WTC11 (cell line): Measurements from ENCODE around the gene TRMT11. TPM values are rescaled to one million over a fixed set of nuclear protein-coding genes. Genes with fewer than 3 reads are reported as not detected.

ENCODE experiments used
- ATAC-seq: fragments of 200-7000 bp; cut with Tn5 transposase; 2 replicates; pipeline ENCODE4 v1.10.0; 2021; ENCODE audit warnings: mild to moderate bottlenecking, moderate library complexity
- CTCF ChIA-PET: fragments of 300-600 bp; sonication (Branson Sonifier 250); formaldehyde crosslinking; loops from one replicate; lab custom pipeline; 2021; ENCODE audit warnings: antibody characterized with exemption; lab: Charles Lee
- POLR2A ChIA-PET: fragments of 350-600 bp; sonication (Branson Sonifier 250); formaldehyde crosslinking; loops from one replicate; lab custom pipeline; 2021; ENCODE audit warnings: antibody characterized with exemption; lab: Charles Lee
- DNase-seq: peaks from one replicate; pipeline ENCODE4 v3.0.0; 2021; ENCODE audit warnings: low spot score
- H3K27ac Mint-ChIP-seq: 2 replicates; pipeline ENCODE4 v1.8.0; 2021; ENCODE audit warnings: mixed read lengths
- H3K27me3 Mint-ChIP-seq: 2 replicates; pipeline ENCODE4 v1.8.0; 2021; ENCODE audit warnings: low read depth, mild to moderate bottlenecking, moderate library complexity, mixed read lengths
- H3K36me3 Mint-ChIP-seq: 2 replicates; pipeline ENCODE4 v1.8.0; 2021; ENCODE audit warnings: mixed read lengths
- H3K4me1 Mint-ChIP-seq: 2 replicates; pipeline ENCODE4 v1.8.0; 2022; ENCODE audit warnings: mixed read lengths
- H3K4me3 Mint-ChIP-seq: 2 replicates; pipeline ENCODE4 v1.8.0; 2021; ENCODE audit warnings: mild to moderate bottlenecking, moderate library complexity, mixed read lengths
- H3K9me3 Mint-ChIP-seq: 2 replicates; pipeline ENCODE4 v1.8.0; 2021; ENCODE audit warnings: mixed read lengths
- ATF3 ChIP-seq: sonication (generic); formaldehyde crosslinking; conservative IDR thresholded peaks from 2 replicates; pipeline ENCODE4 v1.8.1; 2022; ENCODE audit warnings: mild to moderate bottlenecking, missing genetic modification reagents
- ATF6 ChIP-seq: sonication (generic); formaldehyde crosslinking; IDR thresholded peaks from 2 replicates; pipeline ENCODE4 v1.8.1; 2023; ENCODE audit warnings: mild to moderate bottlenecking, missing genetic modification reagents
- CREB1 ChIP-seq: sonication (generic); formaldehyde crosslinking; IDR thresholded peaks from 2 replicates; pipeline ENCODE4 v1.8.0; 2023; ENCODE audit warnings: mild to moderate bottlenecking, missing genetic modification reagents
- CREM ChIP-seq: sonication (generic); formaldehyde crosslinking; IDR thresholded peaks from 2 replicates; pipeline ENCODE4 v1.8.1; 2022; ENCODE audit warnings: mild to moderate bottlenecking, missing genetic modification reagents, moderate library complexity
- E2F5 ChIP-seq: sonication (generic); formaldehyde crosslinking; IDR thresholded peaks from 2 replicates; pipeline ENCODE4 v1.8.1; 2022; ENCODE audit warnings: mild to moderate bottlenecking, moderate library complexity, missing genetic modification reagents
- ELF4 ChIP-seq: sonication (generic); formaldehyde crosslinking; IDR thresholded peaks from 2 replicates; pipeline ENCODE4 v1.8.1; 2022; ENCODE audit warnings: low read depth, mild to moderate bottlenecking, moderate library complexity, missing genetic modification reagents
- FOXP1 ChIP-seq: sonication (generic); formaldehyde crosslinking; IDR thresholded peaks from 2 replicates; pipeline ENCODE4 v1.8.0; 2022; ENCODE audit warnings: missing genetic modification reagents, mild to moderate bottlenecking, moderate library complexity, borderline replicate concordance
- IRF2 ChIP-seq: sonication (generic); formaldehyde crosslinking; IDR thresholded peaks from 2 replicates; pipeline ENCODE4 v1.8.0; 2022; ENCODE audit warnings: low read depth, missing genetic modification reagents, borderline replicate concordance
- JUN ChIP-seq: sonication (generic); formaldehyde crosslinking; IDR thresholded peaks from 2 replicates; pipeline ENCODE4 v1.8.0; 2023; ENCODE audit warnings: mild to moderate bottlenecking, missing genetic modification reagents
- MXD4 ChIP-seq: fragments of 250-450 bp; sonication (Bioruptor Pico); IDR thresholded peaks from 2 replicates; pipeline ENCODE4 v1.8.0; 2021; ENCODE audit warnings: mild to moderate bottlenecking, moderate library complexity, borderline replicate concordance
- NFYB ChIP-seq: sonication (generic); formaldehyde crosslinking; conservative IDR thresholded peaks from 2 replicates; pipeline ENCODE4 v1.8.0; 2022; ENCODE audit warnings: low read depth, missing genetic modification reagents
- NR3C1 ChIP-seq: sonication (generic); formaldehyde crosslinking; conservative IDR thresholded peaks from 2 replicates; pipeline ENCODE4 v1.8.1; 2023; ENCODE audit warnings: low read depth, mild to moderate bottlenecking, missing genetic modification reagents
- PREB ChIP-seq: sonication (generic); formaldehyde crosslinking; IDR thresholded peaks from 2 replicates; pipeline ENCODE4 v1.8.1; 2022; ENCODE audit warnings: mild to moderate bottlenecking, missing genetic modification reagents, moderate library complexity, borderline replicate concordance
- RORB ChIP-seq: fragments of 250-450 bp; sonication (Bioruptor Pico); IDR thresholded peaks from 2 replicates; pipeline ENCODE4 v1.9.0; 2021; ENCODE audit warnings: mild to moderate bottlenecking
- SP1 ChIP-seq: sonication (generic); formaldehyde crosslinking; conservative IDR thresholded peaks from 2 replicates; pipeline ENCODE4 v1.8.1; 2022; ENCODE audit warnings: missing genetic modification reagents
- STAT6 ChIP-seq: sonication (generic); formaldehyde crosslinking; conservative IDR thresholded peaks from 2 replicates; pipeline ENCODE4 v1.8.1; 2023; ENCODE audit warnings: mild to moderate bottlenecking, low read depth, missing genetic modification reagents, moderate library complexity
- TP53 ChIP-seq: sonication (generic); formaldehyde crosslinking; IDR thresholded peaks from 2 replicates; pipeline ENCODE4 v1.8.1; 2023; ENCODE audit warnings: mild to moderate bottlenecking, missing genetic modification reagents
- USF1 ChIP-seq: sonication (generic); formaldehyde crosslinking; IDR thresholded peaks from 2 replicates; pipeline ENCODE4 v1.8.0; 2022; ENCODE audit warnings: mild to moderate bottlenecking, missing genetic modification reagents
- ZMAT4 ChIP-seq: fragments of 250-450 bp; sonication (Bioruptor Pico); IDR thresholded peaks from 2 replicates; pipeline ENCODE4 v1.9.0; 2021; ENCODE audit warnings: mild to moderate bottlenecking
- ZNF219 ChIP-seq: sonication (generic); formaldehyde crosslinking; IDR thresholded peaks from 2 replicates; pipeline ENCODE4 v1.8.0; 2023; ENCODE audit warnings: missing genetic modification reagents, mild to moderate bottlenecking, borderline replicate concordance
- ZNF232 ChIP-seq: sonication (generic); formaldehyde crosslinking; IDR thresholded peaks from 2 replicates; pipeline ENCODE4 v1.8.0; 2022; ENCODE audit warnings: mild to moderate bottlenecking, missing genetic modification reagents
- ZNF423 ChIP-seq: fragments of 250-450 bp; sonication (Bioruptor Pico); IDR thresholded peaks from 2 replicates; pipeline ENCODE4 v2.1.2; 2022; ENCODE audit warnings: mild to moderate bottlenecking, moderate library complexity
- ZSCAN18 ChIP-seq: fragments of 250-450 bp; sonication (Bioruptor Pico); IDR thresholded peaks from 2 replicates; pipeline ENCODE4 v2.1.2; 2022; ENCODE audit warnings: mild to moderate bottlenecking, moderate library complexity
- total RNA-seq: library from RNA; stranded (reverse); gene quantifications from 3 replicates; pipeline ENCODE4 v1.2.3, GENCODE V29; 2021

Gene TRMT11
- total RNA-seq, 1 experiment from 2014 or later: 32.3 TPM

GRCh38 chr6:126038234-126038633, 51.9 kb downstream of the TRMT11 start (continued):
- no peak for TF ChIP-seq STAT6 (CRISPR knock-in tag)
- TF ChIP-seq SP1 (CRISPR knock-in tag): no peak
- TF ChIP-seq ZNF232 (CRISPR knock-in tag): no peak
- TF ChIP-seq RORB: no peak
- no peak for TF ChIP-seq TP53 (CRISPR knock-in tag)
- TF ChIP-seq ZNF219 (CRISPR knock-in tag): no peak
- TF ChIP-seq PREB (CRISPR knock-in tag): no peak

- Mint-ChIP-seq H3K27me3 (no peaks in the 10 kb centered on the region), H3K27ac (no peak overlapping the region), H3K4me3 (no peak overlapping the region), H3K36me3 (peaks cover 43% of the 10 kb centered on the region), H3K4me1 (peaks cover 7% of the 10 kb centered on the region), H3K9me3 (peaks cover 7% of the 10 kb centered on the region)
- ChIA-PET POLR2A (no interaction called here), CTCF (no interaction called here)
- TF ChIP-seq ELF4 (CRISPR knock-in tag): no peak
- no peak for TF ChIP-seq E2F5
- no peak for TF ChIP-seq CREM (CRISPR knock-in tag)
- TF ChIP-seq ZMAT4 (CRISPR knock-in tag): no peak
- no peak for TF ChIP-seq FOXP1 (CRISPR knock-in tag)
- no peak for TF ChIP-seq NR3C1
- no peak for TF ChIP-seq NFYB (CRISPR knock-in tag)
- no peak for DNase-seq
- ATAC-seq: no peak
These were observed 52.9 kb downstream of the TRMT11 start for GRCh38 chr6:126039284-126039683.

- Mint-ChIP-seq H3K9me3 (peaks cover 12% of the 10 kb centered on the region), H3K4me3 (no peak overlapping the region), H3K4me1 (peaks cover 5% of the 10 kb centered on the region), H3K27me3 (no peaks in the 10 kb centered on the region), H3K36me3 (peaks cover 54% of the 10 kb centered on the region), H3K27ac (no peak overlapping the region)
- TF ChIP-seq ZNF423: no peak
- DNase-seq: no peak
- CTCF ChIA-PET: no interaction called here
- ATAC-seq: no peak
- POLR2A ChIA-PET: no interaction called here
These were observed 54.1 kb downstream of the TRMT11 start for GRCh38 chr6:126040394-126040793.

- Mint-ChIP-seq H3K27me3 (no peaks in the 10 kb centered on the region), H3K4me1 (peaks cover under 1% of the 10 kb centered on the region; the same call in 1 of the 2 replicates), H3K27ac (no peak overlapping the region), H3K4me3 (no peak overlapping the region), H3K36me3 (peaks cover 53% of the 10 kb centered on the region), H3K9me3 (peaks cover 12% of the 10 kb centered on the region)
- ChIA-PET CTCF (no interaction called here), POLR2A (no interaction called here)
- ATAC-seq: no peak
- DNase-seq: no peak
- TF ChIP-seq ZNF232 (CRISPR knock-in tag) (no peak), ATF6 (CRISPR knock-in tag) (no peak), USF1 (CRISPR knock-in tag) (no peak), ATF3 (CRISPR knock-in tag) (no peak), CREB1 (CRISPR knock-in tag) (no peak), IRF2 (no peak), ZSCAN18 (CRISPR knock-in tag) (no peak), ZNF219 (CRISPR knock-in tag) (no peak), JUN (CRISPR knock-in tag) (no peak), MXD4 (CRISPR knock-in tag) (no peak)
These were observed 54.5 kb downstream of the TRMT11 start for GRCh38 chr6:126040826-126041225.
